Keratinocyte (primary cell): ENCODE measurements around the gene PRELID1. TPM values are rescaled to one million over a fixed set of nuclear protein-coding genes. Genes with fewer than 3 reads are reported as not detected.

ENCODE experiments used
- DNase-seq: peaks from one replicate; pipeline ENCODE4 v3.0.0-alpha.2; 2011; ENCODE audit warnings: low read depth, missing footprints, low spot score
- FAIRE-seq: peaks from 2 replicates; lab custom pipeline; 2011; peaks lifted over from hg19 to GRCh38; lab: Jason Lieb, UNC
- H2AFZ ChIP-seq: 2 replicates; pipeline ENCODE4 v1.6.0; 2012; ENCODE audit warnings: low read length, control low read depth, inconsistent platforms; ENCODE audit not compliant: control insufficient read depth
- H3K27ac ChIP-seq: 2 replicates; pipeline ENCODE4 v1.5.1; 2011; ENCODE audit warnings: low read length; ENCODE audit not compliant: control insufficient read depth, insufficient read depth
- H3K27me3 ChIP-seq: 3 replicates; pipeline ENCODE4 v1.6.0; 2011; ENCODE audit warnings: low read length; ENCODE audit not compliant: control insufficient read depth, insufficient read depth; ENCODE audit errors: extremely low read depth
- H3K36me3 ChIP-seq, 2 experiments: 2 replicates in 1 of 2; 3 replicates in 1 of 2; pipeline ENCODE4 v1.5.1; 2011; ENCODE audit warnings: low read length in 2 of 2, mild to moderate bottlenecking in 1 of 2; ENCODE audit not compliant: control insufficient read depth in 2 of 2, insufficient read depth in 2 of 2; ENCODE audit errors: extremely low read depth in 1 of 2
- H3K4me1 ChIP-seq: 3 replicates; pipeline ENCODE4 v1.5.1; 2011; ENCODE audit warnings: low read length; ENCODE audit not compliant: control insufficient read depth, insufficient read depth; ENCODE audit errors: extremely low read depth
- H3K4me2 ChIP-seq: 3 replicates; pipeline ENCODE4 v1.6.0; 2011; ENCODE audit warnings: low read depth, low read length; ENCODE audit not compliant: control insufficient read depth, insufficient read depth; ENCODE audit errors: extremely low read depth
- H3K4me3 ChIP-seq, 3 experiments: fragments of 200-600 bp in 1 of 3; sonication (generic) in 1 of 3; 2 replicates in 2 of 3; 3 replicates in 1 of 3; pipeline ENCODE4 v1.5.1; 2011 to 2016; ENCODE audit warnings: low read length in 3 of 3, mild to moderate bottlenecking in 3 of 3, control low read depth in 2 of 3, inconsistent platforms in 1 of 3, low read depth in 1 of 3, mixed read lengths in 1 of 3, mixed run types in 1 of 3, moderate library complexity in 1 of 3; ENCODE audit not compliant: control insufficient read depth in 2 of 3, insufficient read depth in 2 of 3; ENCODE audit errors: extremely low read depth in 1 of 3
- H3K79me2 ChIP-seq: 2 replicates; pipeline ENCODE4 v1.6.0; 2012; ENCODE audit warnings: low read length; ENCODE audit not compliant: control insufficient read depth, insufficient read depth
- H3K9ac ChIP-seq: 3 replicates; pipeline ENCODE4 v1.6.0; 2011; ENCODE audit warnings: low read length; ENCODE audit not compliant: control insufficient read depth, insufficient read depth; ENCODE audit errors: extremely low read depth
- H3K9me1 ChIP-seq: 3 replicates; pipeline ENCODE4 v1.6.0; 2011; ENCODE audit warnings: low read length; ENCODE audit not compliant: control insufficient read depth, insufficient read depth; ENCODE audit errors: extremely low read depth
- H3K9me3 ChIP-seq: 2 replicates; pipeline ENCODE4 v1.5.1; 2012; ENCODE audit warnings: low read depth, low read length; ENCODE audit not compliant: control insufficient read depth
- H4K20me1 ChIP-seq: 3 replicates; pipeline ENCODE4 v1.6.0; 2011; ENCODE audit warnings: low read length; ENCODE audit not compliant: control insufficient read depth, insufficient read depth; ENCODE audit errors: extremely low read depth
- EZH2 ChIP-seq: IDR thresholded peaks from one replicate; pipeline ENCODE4 v1.6.1; 2012; ENCODE audit warnings: inconsistent platforms, mild to moderate bottlenecking, low read length, moderate library complexity
- dilution Hi-C: fragments of 300-500 bp; cut with MboI; formaldehyde crosslinking; loops from one replicate; pipeline ENCODE4 v1.7.0; 2020; ENCODE audit warnings: low sequenced_read_pairs; ENCODE audit not compliant: extremely low pct_ligation_motif_present
- polyA plus RNA-seq, 5 experiments: library from polyadenylated mRNA; depleted of rRNA in 3 of 5; stranded (reverse) in 3 of 5; stranded (forward) in 1 of 5; unstranded in 1 of 5; fragments of >200 nt; gene quantifications; 1 replicate in 1 of 5; 2 replicates in 3 of 5; 3 replicates in 1 of 5; pipeline versions ENCODE4 v1.2.1 to v1.2.3, GENCODE V29; 2011 to 2012; ENCODE audit warnings: missing spikeins in 2 of 5, low read depth in 1 of 5, low replicate concordance in 1 of 5
- TF ChIP-seq, protein P1 (sequence below), 3 experiments: IDR thresholded peaks in 1 of 3; conservative IDR thresholded peaks in 1 of 3; optimal IDR thresholded peaks in 1 of 3; 2 replicates in 2 of 3; 3 replicates in 1 of 3; pipeline versions ENCODE3 to v1.5.1; 2011; ENCODE audit warnings: low read length in 3 of 3, mild to moderate bottlenecking in 3 of 3, moderate library complexity in 2 of 3, control low read depth in 1 of 3, inconsistent platforms in 1 of 3; ENCODE audit not compliant: insufficient read depth in 2 of 3; ENCODE audit errors: extremely low read depth in 1 of 3

The PRELID1 gene
- polyA plus RNA-seq, 1 donor (not counting 4 experiments of a cell fraction or from before 2014, with no cell fraction given) = 245 TPM

DNA sequence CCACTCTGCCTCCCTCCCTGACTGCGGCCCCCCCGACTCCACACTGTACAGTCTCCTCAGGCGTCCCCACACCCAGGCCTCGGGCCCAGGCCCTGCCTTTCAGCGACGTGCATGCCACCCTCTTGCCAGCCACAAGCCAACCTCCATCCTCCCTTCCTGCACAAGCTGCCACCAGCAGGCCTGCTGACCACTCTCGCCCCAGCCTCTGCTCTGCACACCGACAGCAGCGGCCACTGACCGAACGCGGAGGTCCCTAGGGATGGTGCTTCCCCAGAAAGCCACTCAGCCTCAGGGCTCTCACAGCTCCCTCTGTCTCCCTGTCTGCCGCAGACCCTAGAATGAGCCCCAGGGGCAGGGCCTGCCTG, 29.3 kb downstream of the PRELID1 start:
- FAIRE-seq = no peak
- TF ChIP-seq EZH2 = no peak
- TF ChIP-seq, protein P1, sequence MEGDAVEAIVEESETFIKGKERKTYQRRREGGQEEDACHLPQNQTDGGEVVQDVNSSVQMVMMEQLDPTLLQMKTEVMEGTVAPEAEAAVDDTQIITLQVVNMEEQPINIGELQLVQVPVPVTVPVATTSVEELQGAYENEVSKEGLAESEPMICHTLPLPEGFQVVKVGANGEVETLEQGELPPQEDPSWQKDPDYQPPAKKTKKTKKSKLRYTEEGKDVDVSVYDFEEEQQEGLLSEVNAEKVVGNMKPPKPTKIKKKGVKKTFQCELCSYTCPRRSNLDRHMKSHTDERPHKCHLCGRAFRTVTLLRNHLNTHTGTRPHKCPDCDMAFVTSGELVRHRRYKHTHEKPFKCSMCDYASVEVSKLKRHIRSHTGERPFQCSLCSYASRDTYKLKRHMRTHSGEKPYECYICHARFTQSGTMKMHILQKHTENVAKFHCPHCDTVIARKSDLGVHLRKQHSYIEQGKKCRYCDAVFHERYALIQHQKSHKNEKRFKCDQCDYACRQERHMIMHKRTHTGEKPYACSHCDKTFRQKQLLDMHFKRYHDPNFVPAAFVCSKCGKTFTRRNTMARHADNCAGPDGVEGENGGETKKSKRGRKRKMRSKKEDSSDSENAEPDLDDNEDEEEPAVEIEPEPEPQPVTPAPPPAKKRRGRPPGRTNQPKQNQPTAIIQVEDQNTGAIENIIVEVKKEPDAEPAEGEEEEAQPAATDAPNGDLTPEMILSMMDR (optimal IDR thresholded peaks at IDR 0.05 in 1 of 3, IDR thresholded peaks at IDR 0.05 in 1 of 3, conservative IDR thresholded peaks at IDR 0.05 in 1 of 3; ENCODE audit: extremely low read depth in 1 of 3, insufficient read depth in 2 of 3, low read length in 3 of 3) = no peak
- DNase-seq = no peak
- H3K27me3 ChIP-seq = no peaks in the 10 kb centered on the region
- no peaks in the 10 kb centered on the region for H3K9me1 ChIP-seq
- no peaks in the 10 kb centered on the region for H3K9me3 ChIP-seq
- no peak overlapping the region for H3K9ac ChIP-seq
- no peak overlapping the region for H3K27ac ChIP-seq
- H3K79me2 ChIP-seq = no peaks in the 10 kb centered on the region
- no peaks in the 10 kb centered on the region for H4K20me1 ChIP-seq
- peaks cover 39 to 54% of the 10 kb centered on the region in 2 experiments for H3K36me3 ChIP-seq
- H3K4me2 ChIP-seq = no peak overlapping the region
- peaks cover 5% of the 10 kb centered on the region for H3K4me1 ChIP-seq
- dilution Hi-C loops = no loop called here
- H2AFZ ChIP-seq = no peak overlapping the region
- no peak overlapping the region for H3K4me3 ChIP-seq

DNA sequence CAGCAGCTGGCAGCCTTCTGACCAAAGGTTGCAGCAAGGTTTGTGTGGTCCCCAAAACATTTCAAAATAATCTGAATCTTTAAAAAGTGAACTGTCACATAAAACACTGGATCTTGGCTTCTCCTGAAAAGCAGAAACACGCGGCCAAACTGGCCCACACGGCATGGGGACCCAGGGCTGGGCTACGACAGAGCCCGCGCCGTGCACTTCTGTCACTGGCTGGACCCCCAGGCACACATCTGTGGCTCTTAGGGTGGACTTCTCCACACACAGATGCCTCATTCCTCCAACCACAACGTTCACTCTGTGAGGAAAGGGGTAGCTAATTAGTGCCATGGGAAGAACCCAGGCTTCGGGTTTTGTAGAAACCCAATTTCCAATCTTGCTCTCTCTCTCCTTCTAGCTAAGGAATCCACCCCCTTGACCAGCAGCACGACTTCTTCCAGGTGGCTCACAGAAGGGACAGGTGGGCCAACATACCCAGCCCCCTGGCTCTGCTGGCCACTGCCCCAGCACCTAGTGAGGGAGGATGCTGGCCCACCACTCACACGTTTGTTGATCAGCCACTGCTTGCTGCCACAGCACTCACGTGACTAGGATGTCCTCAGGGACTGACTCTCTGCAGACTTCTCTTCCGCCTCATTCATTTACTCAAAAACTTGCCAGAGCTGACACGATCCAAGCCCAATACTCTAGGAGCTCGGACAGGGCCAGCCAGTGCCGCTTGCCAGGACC, 30.0 kb downstream of the PRELID1 start:
- no peak overlapping the region for H2AFZ ChIP-seq
- no peak overlapping the region for H3K9ac ChIP-seq
- FAIRE-seq = no peak
- peaks cover 43 to 51% of the 10 kb centered on the region in 2 experiments for H3K36me3 ChIP-seq
- dilution Hi-C loops = no loop called here
- H3K27me3 ChIP-seq = no peaks in the 10 kb centered on the region
- no peaks in the 10 kb centered on the region for H3K9me1 ChIP-seq
- no peaks in the 10 kb centered on the region for H3K4me1 ChIP-seq
- no peak for DNase-seq
- no peaks in the 10 kb centered on the region for H3K79me2 ChIP-seq
- no peak overlapping the region for H3K27ac ChIP-seq
- TF ChIP-seq, protein P1 (optimal IDR thresholded peaks at IDR 0.05 in 1 of 3, IDR thresholded peaks at IDR 0.05 in 1 of 3, conservative IDR thresholded peaks at IDR 0.05 in 1 of 3; ENCODE audit: extremely low read depth in 1 of 3, insufficient read depth in 2 of 3, low read length in 3 of 3) = no peak
- TF ChIP-seq EZH2 = no peak
- H3K9me3 ChIP-seq = no peaks in the 10 kb centered on the region
- H4K20me1 ChIP-seq = no peaks in the 10 kb centered on the region
- H3K4me3 ChIP-seq = no peak overlapping the region
- H3K4me2 ChIP-seq = no peak overlapping the region
